CD14-positive monocyte (primary cell): ENCODE data around the gene TCF7. TPM values are rescaled to one million over a fixed set of nuclear protein-coding genes. Genes with fewer than 3 reads are reported as not detected.
A peak's percentile ranks its signal among the peaks of the same experiment; 100 is the strongest.

Experiments used
- DNase-seq, 3 donors: peaks; one replicate each; pipeline ENCODE4 v3.0.0-alpha.2; 2011 to 2022
- H2AFZ ChIP-seq: 2 replicates; pipeline ENCODE4 v1.6.0; 2012; ENCODE audit warnings: mild to moderate bottlenecking, low read depth, low read length, inconsistent platforms; ENCODE audit not compliant: insufficient read depth, poor library complexity, severe bottlenecking
- H3K27ac ChIP-seq, 2 donors: 1 replicate in 1 of 2; 2 replicates in 1 of 2; pipeline ENCODE4 v1.5.1; 2012 to 2013; ENCODE audit warnings: low read length in 2 of 2, control low read depth in 1 of 2, inconsistent platforms in 1 of 2, low read depth in 1 of 2, mild to moderate bottlenecking in 1 of 2
- H3K27me3 ChIP-seq, 2 donors: one replicate each; pipeline versions ENCODE4 v1.6.0 to v1.6.1; 2011 to 2013; ENCODE audit warnings: low read length in 2 of 2; ENCODE audit not compliant: control insufficient read depth in 2 of 2, insufficient read depth in 2 of 2
- H3K36me3 ChIP-seq, 2 donors: replicated peaks in 1 of 2; 1 replicate in 1 of 2; 2 replicates in 1 of 2; pipeline versions ENCODE4 v1.5.1 to v1.6.1; 2012 to 2013; ENCODE audit warnings: low read length in 2 of 2, control low read depth in 1 of 2, inconsistent platforms in 1 of 2, mild to moderate bottlenecking in 1 of 2; ENCODE audit not compliant: insufficient read depth in 2 of 2, control insufficient read depth in 1 of 2
- H3K4me1 ChIP-seq, 2 donors: 1 replicate in 1 of 2; 2 replicates in 1 of 2; pipeline versions ENCODE4 v1.5.1 to v1.6.1; 2012 to 2013; ENCODE audit warnings: low read length in 2 of 2, control low read depth in 1 of 2, inconsistent platforms in 1 of 2, mild to moderate bottlenecking in 1 of 2, moderate library complexity in 1 of 2; ENCODE audit not compliant: insufficient read depth in 2 of 2, control insufficient read depth in 1 of 2
- H3K4me2 ChIP-seq: replicated peaks from 2 replicates; pipeline ENCODE3; 2012; ENCODE audit warnings: low read length, moderate library complexity, mild to moderate bottlenecking; ENCODE audit not compliant: poor library complexity, severe bottlenecking; ENCODE audit errors: extremely low read depth
- H3K4me3 ChIP-seq, 3 experiments: fragments of 200-600 bp in 1 of 3; sonication (generic) in 1 of 3; replicated peaks in 1 of 3; 1 replicate in 2 of 3; 2 replicates in 1 of 3; pipeline ENCODE4 v1.5.1; 2011 to 2013; ENCODE audit warnings: low read length in 3 of 3, mild to moderate bottlenecking in 3 of 3, control low read depth in 2 of 3, low read depth in 2 of 3, inconsistent platforms in 1 of 3, moderate library complexity in 1 of 3
- H3K79me2 ChIP-seq: 2 replicates; pipeline ENCODE4 v1.6.0; 2012; ENCODE audit warnings: mild to moderate bottlenecking, control low read depth, inconsistent platforms, low read length, moderate library complexity; ENCODE audit not compliant: insufficient read depth
- H3K9ac ChIP-seq: 2 replicates; pipeline ENCODE4 v1.6.0; 2017; ENCODE audit warnings: low read length, mild to moderate bottlenecking; ENCODE audit not compliant: insufficient read depth, poor library complexity, severe bottlenecking
- H3K9me3 ChIP-seq, 2 donors: replicated peaks in 1 of 2; 1 replicate in 1 of 2; 2 replicates in 1 of 2; pipeline versions ENCODE4 v1.5.1 to v1.6.1; 2012 to 2013; ENCODE audit warnings: low read length in 2 of 2, control low read depth in 1 of 2; ENCODE audit not compliant: control insufficient read depth in 1 of 2, insufficient read depth in 1 of 2
- H4K20me1 ChIP-seq: 2 replicates; pipeline ENCODE4 v1.6.0; 2012; ENCODE audit warnings: mild to moderate bottlenecking, low read length, control low read depth, moderate library complexity; ENCODE audit not compliant: insufficient read depth
- H3K27ac Mint-ChIP-seq, 7 donors: one replicate each; pipeline ENCODE4 v1.8.0; 2020; ENCODE audit warnings: mild to moderate bottlenecking in 7 of 7, mixed read lengths in 7 of 7, moderate library complexity in 6 of 7, inconsistent platforms in 2 of 7
- H3K27me3 Mint-ChIP-seq, 3 donors: one replicate each; pipeline ENCODE4 v1.8.0; 2021 to 2022; ENCODE audit warnings: low read depth in 3 of 3, mild to moderate bottlenecking in 3 of 3, mixed read lengths in 3 of 3, moderate library complexity in 3 of 3, inconsistent platforms in 1 of 3
- H3K36me3 Mint-ChIP-seq, 2 donors: one replicate each; pipeline ENCODE4 v1.8.0; 2020; ENCODE audit warnings: mixed read lengths in 2 of 2, inconsistent platforms in 1 of 2, mild to moderate bottlenecking in 1 of 2
- H3K4me1 Mint-ChIP-seq: one replicate; pipeline ENCODE4 v1.8.0; 2020; ENCODE audit warnings: mild to moderate bottlenecking, mixed read lengths
- H3K4me3 Mint-ChIP-seq, 2 donors: one replicate each; pipeline ENCODE4 v1.8.0; 2020; ENCODE audit warnings: mild to moderate bottlenecking in 2 of 2, mixed read lengths in 2 of 2, moderate library complexity in 1 of 2
- H3K9me3 Mint-ChIP-seq, 7 donors: one replicate each; pipeline ENCODE4 v1.8.0; 2020 to 2022; ENCODE audit warnings: mixed read lengths in 7 of 7, mild to moderate bottlenecking in 6 of 7, moderate library complexity in 6 of 7, inconsistent platforms in 2 of 7
- CTCF ChIP-seq: fragments of 200-600 bp; IDR thresholded peaks from one replicate; pipeline ENCODE4 v1.8.0; 2022; ENCODE audit warnings: antibody characterized with exemption, mild to moderate bottlenecking
- WGBS: methylation state at CpG from one replicate; pipeline ENCODE4 v1.1.5; 2013; ENCODE audit warnings: missing lambda C conversion rate; ENCODE audit not compliant: insufficient coverage; 5-methylcytosine and 5-hydroxymethylcytosine counted together
- intact Hi-C, 2 donors: fragments of 100-400 bp; cut with micrococcal nuclease; formaldehyde crosslinking; loops; one replicate each; pipeline versions ENCODE4 v1.15.0 to v1.15.1; 2023
- polyA plus RNA-seq, 3 donors: library from polyadenylated mRNA; depleted of rRNA in 1 of 3; unstranded in 2 of 3; stranded (reverse) in 1 of 3; fragments of 300-500 nt in 2 of 3; fragments of >200 nt in 1 of 3; fragmentation: Illumina TruSeq in 2 of 3; gene quantifications; 1 replicate in 2 of 3; 2 replicates in 1 of 3; pipeline ENCODE4 v1.2.3, GENCODE V29; 2012 to 2021

Gene TCF7
- polyA plus RNA-seq, 3 donors, result 0.15 to 0.84 (median 0.83) TPM

GRCh38 chr5:134139891-134140469 is 25.5 kb downstream of the TCF7 start:
- Histone ChIP-seq H3K9ac (no peak overlapping the region), H3K27ac (no peak overlapping the region), H3K4me3 (no peak overlapping the region), H3K4me2 (no peak overlapping the region), H2AFZ (no peak overlapping the region), H4K20me1 (peaks cover 57% of the 10 kb centered on the region), H3K4me1 (peaks cover 3 to 5% of the 10 kb centered on the region in 2 donors), H3K9me3 (no peaks in the 10 kb centered on the region), H3K36me3 (peaks cover 23 to 61% of the 10 kb centered on the region in 2 donors), H3K27me3 (no peaks in the 10 kb centered on the region), H3K79me2 (no peaks in the 10 kb centered on the region)
- Mint-ChIP-seq H3K27me3 (peaks cover 0 to 2% (median 2%) of the 10 kb centered on the region in 3 donors), H3K4me3 (no peak overlapping the region), H3K9me3 (peaks cover 0 to 2% (median 0%) of the 10 kb centered on the region in 7 donors), H3K27ac (no peak overlapping the region), H3K4me1 (peaks cover 11% of the 10 kb centered on the region), H3K36me3 (peaks cover 32 to 46% of the 10 kb centered on the region in 2 donors)
- no peak for TF ChIP-seq CTCF
- 94% methylated on average over 2 of the region's 8 CpGs for WGBS
- DNase-seq, result no peak
- intact Hi-C loops, result loop anchor here in 1 of 2 donors (5.0 kb wide), 1 partner anchor 38 kb away; no protein-coding TSS in a partner anchor

- Histone ChIP-seq H3K4me2 (no peak overlapping the region), H3K27me3 (no peaks in the 10 kb centered on the region), H3K27ac (no peak overlapping the region), H4K20me1 (peaks cover 64% of the 10 kb centered on the region), H3K9me3 (no peaks in the 10 kb centered on the region), H3K9ac (no peak overlapping the region), H3K4me3 (no peak overlapping the region), H3K79me2 (no peaks in the 10 kb centered on the region), H3K4me1 (peaks cover 3 to 10% of the 10 kb centered on the region in 2 donors), H2AFZ (no peak overlapping the region), H3K36me3 (peaks cover 28 to 61% of the 10 kb centered on the region in 2 donors)
- peak; percentile 58 to 68 (median 60) for DNase-seq
- intact Hi-C loops, result loop anchor here in 1 of 2 donors (5.0 kb wide), 1 partner anchor 38 kb away; no protein-coding TSS in a partner anchor
- Mint-ChIP-seq H3K9me3 (peaks cover 0 to 2% (median 0%) of the 10 kb centered on the region in 7 donors), H3K4me1 (peaks cover 14% of the 10 kb centered on the region), H3K4me3 (no peak overlapping the region), H3K27me3 (peaks cover 0 to 2% (median 0%) of the 10 kb centered on the region in 3 donors), H3K27ac (peak overlapping the region in 1 of 7 donors; percentile 37), H3K36me3 (peaks cover 27 to 46% of the 10 kb centered on the region in 2 donors)
- 46% methylated on average over 6 of the region's 8 CpGs for WGBS
- peak; percentile 88 for TF ChIP-seq CTCF
These were observed 26.2 kb downstream of the TCF7 start for GRCh38 chr5:134140530-134141201.
